ENCODE results near the gene MIPEP. TPM values are rescaled to one million over a fixed set of nuclear protein-coding genes. Genes with fewer than 3 reads are reported as not detected.

The MIPEP gene
- total RNA-seq, 4 donors from 2014 or later, result 5.2 to 20.1 (median 17.8) TPM

DNA sequence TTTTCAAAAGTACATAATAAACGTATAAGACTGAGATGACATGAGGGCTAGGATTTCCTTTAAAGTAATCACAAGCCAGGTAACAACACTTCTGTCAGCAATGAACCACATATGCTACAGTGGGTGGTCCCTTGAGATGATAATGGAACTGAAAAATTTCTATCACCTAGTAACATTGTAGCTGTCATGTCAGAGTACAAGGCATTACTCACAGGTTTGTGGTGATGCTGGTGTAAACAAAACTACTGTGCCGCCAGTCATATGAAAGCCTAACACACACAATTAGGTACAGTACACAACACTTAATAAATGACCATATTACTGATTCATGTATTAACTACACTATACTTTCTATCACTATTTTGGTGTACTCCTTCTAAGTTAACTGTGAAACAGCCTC is 36.8 kb downstream of the MIPEP start:
- H3K9me3 ChIP-seq, result no peaks in the 10 kb centered on the region
- H3K4me1 ChIP-seq, result peaks cover 0 to 5% (median 0%) of the 10 kb centered on the region in 4 donors
- 44% methylated on average over 2 of the region's 2 CpGs; no CpG with 5 or more reads in 1 of the 2 donors for WGBS, 2 donors (ENCODE audit: low coverage in 1 of 2)
- in situ Hi-C loops (cut with MboI; ENCODE audit: low pct_ligation_motif_present in 1 of 4, low pct_unique_long_range_greater_than_20kb in 1 of 4, low sequenced_read_pairs in 3 of 4) (loop anchor here in 1 of 4 donors (25.0 kb wide), 1 partner anchor 390 kb away; no protein-coding TSS in a partner anchor), intact Hi-C loops (cut with DNase I; ENCODE audit: low total_unique reads) (no loop called here)
- H3K27ac ChIP-seq, result no peak overlapping the region
- no peak for TF ChIP-seq EP300 (IDR thresholded peaks at IDR 0.05; ENCODE audit: low read depth)
- TF ChIP-seq POLR2AphosphoS5 (IDR thresholded peaks at IDR 0.05), result no peak
- TF ChIP-seq, protein P1, sequence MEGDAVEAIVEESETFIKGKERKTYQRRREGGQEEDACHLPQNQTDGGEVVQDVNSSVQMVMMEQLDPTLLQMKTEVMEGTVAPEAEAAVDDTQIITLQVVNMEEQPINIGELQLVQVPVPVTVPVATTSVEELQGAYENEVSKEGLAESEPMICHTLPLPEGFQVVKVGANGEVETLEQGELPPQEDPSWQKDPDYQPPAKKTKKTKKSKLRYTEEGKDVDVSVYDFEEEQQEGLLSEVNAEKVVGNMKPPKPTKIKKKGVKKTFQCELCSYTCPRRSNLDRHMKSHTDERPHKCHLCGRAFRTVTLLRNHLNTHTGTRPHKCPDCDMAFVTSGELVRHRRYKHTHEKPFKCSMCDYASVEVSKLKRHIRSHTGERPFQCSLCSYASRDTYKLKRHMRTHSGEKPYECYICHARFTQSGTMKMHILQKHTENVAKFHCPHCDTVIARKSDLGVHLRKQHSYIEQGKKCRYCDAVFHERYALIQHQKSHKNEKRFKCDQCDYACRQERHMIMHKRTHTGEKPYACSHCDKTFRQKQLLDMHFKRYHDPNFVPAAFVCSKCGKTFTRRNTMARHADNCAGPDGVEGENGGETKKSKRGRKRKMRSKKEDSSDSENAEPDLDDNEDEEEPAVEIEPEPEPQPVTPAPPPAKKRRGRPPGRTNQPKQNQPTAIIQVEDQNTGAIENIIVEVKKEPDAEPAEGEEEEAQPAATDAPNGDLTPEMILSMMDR (IDR thresholded peaks at IDR 0.05), result no peak
- TF ChIP-seq POLR2A (IDR thresholded peaks at IDR 0.05), result no peak
- no peak for DNase-seq
- peaks cover 0 to 6% (median 0%) of the 10 kb centered on the region in 4 donors for H3K36me3 ChIP-seq
- no peak overlapping the region for H3K4me3 ChIP-seq
- no peaks in the 10 kb centered on the region for H3K27me3 ChIP-seq

DNA sequence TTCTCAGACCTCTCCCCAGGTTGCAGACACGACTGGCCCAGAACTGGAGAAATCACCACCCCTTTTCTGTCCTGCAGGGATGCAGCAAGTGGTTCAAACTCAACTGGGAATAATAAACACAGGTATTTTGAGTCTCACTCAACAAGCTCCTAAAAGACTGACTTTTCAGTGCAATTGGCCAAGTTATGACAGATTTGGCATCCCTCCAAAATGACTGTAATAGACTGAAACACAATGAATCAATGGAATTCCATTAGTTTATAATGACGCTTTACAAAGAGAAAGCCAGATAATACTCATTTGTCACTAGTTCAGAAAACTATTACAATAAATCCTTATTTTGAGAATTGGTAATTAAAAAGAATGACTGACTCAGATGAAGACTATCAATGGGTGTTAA is 38.1 kb downstream of the MIPEP start:
- Histone ChIP-seq H3K27ac (no peak overlapping the region), H3K27me3 (no peaks in the 10 kb centered on the region), H3K36me3 (peaks cover 0 to 5% (median 0%) of the 10 kb centered on the region in 4 donors), H3K4me3 (no peak overlapping the region), H3K9me3 (no peaks in the 10 kb centered on the region), H3K4me1 (peaks cover 0 to 5% (median 0%) of the 10 kb centered on the region in 4 donors)
- in situ Hi-C loops (cut with MboI; ENCODE audit: low pct_ligation_motif_present in 1 of 4, low pct_unique_long_range_greater_than_20kb in 1 of 4, low sequenced_read_pairs in 3 of 4), result loop anchor here in 1 of 4 donors (25.0 kb wide), 1 partner anchor 389 kb away; no protein-coding TSS in a partner anchor
- TF ChIP-seq, protein P1 (IDR thresholded peaks at IDR 0.05), result no peak
- no peak for TF ChIP-seq POLR2A (IDR thresholded peaks at IDR 0.05)
- TF ChIP-seq EP300 (IDR thresholded peaks at IDR 0.05; ENCODE audit: low read depth), result no peak
- TF ChIP-seq POLR2AphosphoS5 (IDR thresholded peaks at IDR 0.05), result no peak
- intact Hi-C loops (cut with DNase I; ENCODE audit: low total_unique reads), result no loop called here
- no peak for DNase-seq
- 92 to 93% methylated on average over 2 of the region's 2 CpGs for WGBS, 2 donors (ENCODE audit: low coverage in 1 of 2)

DNA sequence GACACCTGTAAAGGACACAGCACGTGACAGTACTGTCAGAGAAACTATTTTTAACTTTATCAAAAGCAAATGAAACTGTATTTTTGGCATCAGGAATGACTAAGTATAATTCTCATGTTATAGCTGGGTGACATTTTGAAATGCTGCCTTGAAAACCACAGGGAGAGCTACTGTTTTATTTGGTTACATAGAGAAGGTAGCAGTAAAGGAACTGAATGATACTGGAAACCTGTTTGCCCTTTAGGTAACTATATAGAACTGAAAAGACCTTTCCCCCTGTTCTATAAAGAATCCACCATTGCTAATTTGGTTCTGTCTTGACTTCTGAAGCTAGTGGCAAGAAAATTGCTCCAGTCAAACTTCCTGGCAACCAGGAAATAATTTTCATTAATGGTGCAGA is 39.1 kb downstream of the MIPEP start:
- H3K9me3 ChIP-seq, result no peaks in the 10 kb centered on the region
- TF ChIP-seq POLR2A (IDR thresholded peaks at IDR 0.05) (no peak), EP300 (IDR thresholded peaks at IDR 0.05; ENCODE audit: low read depth) (no peak), POLR2AphosphoS5 (IDR thresholded peaks at IDR 0.05) (no peak)
- TF ChIP-seq, protein P1 (IDR thresholded peaks at IDR 0.05), result no peak
- DNase-seq, result no peak
- in situ Hi-C loops (cut with MboI; ENCODE audit: low pct_ligation_motif_present in 1 of 4, low pct_unique_long_range_greater_than_20kb in 1 of 4, low sequenced_read_pairs in 3 of 4) (loop anchor here in 1 of 4 donors (25.0 kb wide), 1 partner anchor 388 kb away; no protein-coding TSS in a partner anchor), intact Hi-C loops (cut with DNase I; ENCODE audit: low total_unique reads) (no loop called here)
- WGBS, 2 donors (ENCODE audit: low coverage in 1 of 2), result 97 to 100% methylated on average over 1 of the region's 1 CpG
- H3K4me1 ChIP-seq, result peaks cover 0 to 5% (median 0%) of the 10 kb centered on the region in 4 donors
- no peak overlapping the region for H3K27ac ChIP-seq
- no peak overlapping the region for H3K4me3 ChIP-seq
- no peaks in the 10 kb centered on the region for H3K27me3 ChIP-seq
- no peaks in the 10 kb centered on the region for H3K36me3 ChIP-seq

DNA sequence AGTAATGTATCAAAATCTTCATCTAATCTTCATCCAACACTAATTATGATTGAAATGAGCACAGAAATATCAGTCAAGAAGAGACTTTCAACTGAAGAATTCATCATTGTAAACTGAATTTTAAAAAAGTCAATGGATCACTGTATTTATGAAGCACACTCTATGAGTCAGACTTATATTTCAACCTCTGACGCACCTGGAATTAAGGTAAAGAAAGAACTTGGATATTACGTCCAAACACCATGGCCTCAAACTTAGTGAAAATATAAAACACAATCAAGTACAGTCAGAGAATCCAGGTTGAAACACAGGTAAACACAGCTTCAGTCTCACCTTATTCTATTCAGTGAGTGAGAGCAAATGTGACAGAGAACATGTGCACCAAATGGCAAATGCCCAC is 39.5 kb downstream of the MIPEP start:
- Histone ChIP-seq H3K4me3 (no peak overlapping the region), H3K27ac (no peak overlapping the region), H3K36me3 (no peaks in the 10 kb centered on the region), H3K9me3 (no peaks in the 10 kb centered on the region), H3K4me1 (peaks cover 0 to 5% (median 0%) of the 10 kb centered on the region in 4 donors), H3K27me3 (no peaks in the 10 kb centered on the region)
- intact Hi-C loops (cut with DNase I; ENCODE audit: low total_unique reads), result no loop called here
- no peak for TF ChIP-seq POLR2A (IDR thresholded peaks at IDR 0.05)
- TF ChIP-seq, protein P1 (IDR thresholded peaks at IDR 0.05), result no peak
- WGBS, 2 donors (ENCODE audit: low coverage in 1 of 2), result 97 to 100% methylated on average over 2 of the region's 2 CpGs
- DNase-seq, result no peak
- in situ Hi-C loops (cut with MboI; ENCODE audit: low pct_ligation_motif_present in 1 of 4, low pct_unique_long_range_greater_than_20kb in 1 of 4, low sequenced_read_pairs in 3 of 4), result loop anchor here in 1 of 4 donors (25.0 kb wide), 1 partner anchor 387 kb away; no protein-coding TSS in a partner anchor

Measured in transverse colon (tissue), 4 donors.